Trophoblast cell (in vitro differentiated cells and primary cell): ENCODE data around the gene BRF1.

Source experiments
- DNase-seq, 2 donors: peaks; one replicate each; pipeline ENCODE4 v3.0.0-alpha.2; 2016
- H2AFZ ChIP-seq: 2 replicates; pipeline ENCODE4 v1.6.1; 2013; ENCODE audit warnings: low read length, moderate library complexity, mild to moderate bottlenecking; ENCODE audit not compliant: insufficient read depth, poor library complexity
- H2AK5ac ChIP-seq: 2 replicates; pipeline ENCODE4 v1.6.1; 2013; ENCODE audit warnings: mild to moderate bottlenecking, low read length
- H2BK120ac ChIP-seq: 2 replicates; pipeline ENCODE4 v1.6.1; 2013; ENCODE audit warnings: low read length, mild to moderate bottlenecking, moderate library complexity; ENCODE audit not compliant: insufficient read depth, poor library complexity
- H2BK12ac ChIP-seq: 2 replicates; pipeline ENCODE4 v1.6.1; 2013; ENCODE audit warnings: mild to moderate bottlenecking, low read length, moderate library complexity
- H2BK5ac ChIP-seq: 2 replicates; pipeline ENCODE4 v1.6.1; 2013; ENCODE audit warnings: low read length, low read depth, moderate library complexity, mild to moderate bottlenecking; ENCODE audit not compliant: poor library complexity
- H3K14ac ChIP-seq: 2 replicates; pipeline ENCODE4 v1.6.1; 2013; ENCODE audit warnings: mild to moderate bottlenecking, low read length
- H3K18ac ChIP-seq: 2 replicates; pipeline ENCODE4 v1.6.1; 2013; ENCODE audit warnings: mild to moderate bottlenecking, low read length
- H3K23ac ChIP-seq: 2 replicates; pipeline ENCODE4 v1.6.1; 2013; ENCODE audit warnings: low read length
- H3K27ac ChIP-seq: 2 replicates; pipeline ENCODE4 v1.5.1; 2013; ENCODE audit warnings: low read depth, mild to moderate bottlenecking, inconsistent platforms, low read length, moderate library complexity
- H3K27me3 ChIP-seq: 2 replicates; pipeline ENCODE4 v1.6.1; 2013; ENCODE audit warnings: inconsistent platforms, mild to moderate bottlenecking, low read length, moderate library complexity; ENCODE audit not compliant: insufficient read depth
- H3K36me3 ChIP-seq, 2 experiments: 1 replicate in 1 of 2; 2 replicates in 1 of 2; pipeline ENCODE4 v1.6.1; 2013; ENCODE audit warnings: low read length in 2 of 2, mild to moderate bottlenecking in 2 of 2, moderate library complexity in 1 of 2; ENCODE audit not compliant: insufficient read depth in 2 of 2, control insufficient read depth in 1 of 2
- H3K4ac ChIP-seq: 2 replicates; pipeline ENCODE4 v1.6.1; 2013; ENCODE audit warnings: low read depth, mild to moderate bottlenecking, low read length, moderate library complexity
- H3K4me1 ChIP-seq, 2 experiments: 1 replicate in 1 of 2; 2 replicates in 1 of 2; pipeline ENCODE4 v1.6.1; 2013; ENCODE audit warnings: low read length in 2 of 2, mild to moderate bottlenecking in 2 of 2, moderate library complexity in 1 of 2; ENCODE audit not compliant: insufficient read depth in 2 of 2, control insufficient read depth in 1 of 2
- H3K4me2 ChIP-seq: 2 replicates; pipeline ENCODE4 v1.6.1; 2013; ENCODE audit warnings: inconsistent platforms, mild to moderate bottlenecking, low read length, moderate library complexity
- H3K4me3 ChIP-seq: 2 replicates; pipeline ENCODE4 v1.5.1; 2013; ENCODE audit warnings: mild to moderate bottlenecking, low read depth, low read length, inconsistent platforms
- H3K79me1 ChIP-seq: one replicate; pipeline ENCODE4 v1.6.1; 2013; ENCODE audit warnings: low read length
- H3K79me2 ChIP-seq: 2 replicates; pipeline ENCODE4 v1.6.1; 2013; ENCODE audit warnings: low read length, mild to moderate bottlenecking; ENCODE audit not compliant: control insufficient read depth, insufficient read depth, poor library complexity
- H3K9ac ChIP-seq: 2 replicates; pipeline ENCODE4 v1.6.1; 2013; ENCODE audit warnings: mild to moderate bottlenecking, low read length
- H3K9me3 ChIP-seq: 2 replicates; pipeline ENCODE4 v1.6.1; 2013; ENCODE audit warnings: low read depth, mild to moderate bottlenecking, control low read depth, inconsistent platforms, low read length; ENCODE audit not compliant: insufficient read depth
- H4K12ac ChIP-seq: 2 replicates; pipeline ENCODE4 v1.6.1; 2013; ENCODE audit warnings: low read depth, mild to moderate bottlenecking, low read length, moderate library complexity
- H4K8ac ChIP-seq: 2 replicates; pipeline ENCODE4 v1.6.1; 2013; ENCODE audit warnings: low read depth, mild to moderate bottlenecking, low read length, moderate library complexity
- H4K91ac ChIP-seq: one replicate; pipeline ENCODE4 v1.6.1; 2013; ENCODE audit warnings: low read depth, mild to moderate bottlenecking, low read length, moderate library complexity
- WGBS: extraction: QIAGEN DNeasy Blood & Tissue Kit; methylation state at CpG from one replicate; pipeline ENCODE4 v1.1.7; 2013; ENCODE audit warnings: missing lambda C conversion rate; ENCODE audit not compliant: insufficient read length, insufficient coverage; ENCODE audit errors: extremely low coverage; 5-methylcytosine and 5-hydroxymethylcytosine counted together

Gene BRF1

DNA sequence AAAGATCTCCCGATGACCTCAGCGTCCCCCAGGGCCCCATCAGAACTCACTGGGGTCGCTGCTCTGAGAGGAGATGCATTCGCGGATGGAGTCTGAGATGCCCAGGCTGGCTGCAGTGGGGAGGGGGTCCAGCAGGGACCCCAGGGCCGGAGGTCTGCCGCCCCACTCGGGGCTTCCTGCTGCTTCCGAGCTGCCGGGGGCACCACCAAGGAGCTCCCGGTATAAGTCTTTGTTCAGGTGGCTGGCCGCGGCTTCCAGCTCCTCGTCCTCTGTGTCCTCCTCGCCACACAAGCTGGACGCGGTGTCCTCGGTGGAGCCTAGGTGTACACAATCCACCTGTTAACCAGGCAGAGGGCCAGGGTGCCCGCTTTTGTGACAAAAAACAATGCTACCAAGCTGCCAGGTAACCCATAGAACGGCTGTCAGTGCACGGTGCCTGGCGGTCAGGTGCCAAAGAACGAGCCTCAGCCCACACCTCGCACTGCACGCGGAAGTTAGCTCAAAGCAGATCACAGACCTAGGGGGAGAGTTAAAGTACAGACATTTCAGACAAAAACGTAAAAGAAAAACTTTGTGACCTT is 79.1 kb downstream of the BRF1 start:
- Histone ChIP-seq H3K27ac (no peak overlapping the region), H3K4ac (no peak overlapping the region), H4K8ac (no peak overlapping the region), H3K27me3 (no peaks in the 10 kb centered on the region), H2BK5ac (no peak overlapping the region), H3K23ac (no peak overlapping the region), H4K12ac (no peak overlapping the region), H2BK120ac (no peak overlapping the region), H2AK5ac (no peak overlapping the region), H3K79me1 (no peaks in the 10 kb centered on the region), H3K9me3 (peaks cover 4% of the 10 kb centered on the region), H4K91ac (no peak overlapping the region), H2BK12ac (no peak overlapping the region), H3K4me2 (no peak overlapping the region), H3K9ac (no peak overlapping the region), H3K18ac (no peak overlapping the region), H2AFZ (no peak overlapping the region), H3K36me3 (peaks cover 50 to 55% of the 10 kb centered on the region in 2 experiments), H3K79me2 (no peaks in the 10 kb centered on the region), H3K4me3 (no peak overlapping the region), H3K4me1 (no peaks in the 10 kb centered on the region), H3K14ac (no peak overlapping the region)
- DNase-seq: no peak
- no CpG with 5 or more reads among the region's 27 CpGs for WGBS

DNA sequence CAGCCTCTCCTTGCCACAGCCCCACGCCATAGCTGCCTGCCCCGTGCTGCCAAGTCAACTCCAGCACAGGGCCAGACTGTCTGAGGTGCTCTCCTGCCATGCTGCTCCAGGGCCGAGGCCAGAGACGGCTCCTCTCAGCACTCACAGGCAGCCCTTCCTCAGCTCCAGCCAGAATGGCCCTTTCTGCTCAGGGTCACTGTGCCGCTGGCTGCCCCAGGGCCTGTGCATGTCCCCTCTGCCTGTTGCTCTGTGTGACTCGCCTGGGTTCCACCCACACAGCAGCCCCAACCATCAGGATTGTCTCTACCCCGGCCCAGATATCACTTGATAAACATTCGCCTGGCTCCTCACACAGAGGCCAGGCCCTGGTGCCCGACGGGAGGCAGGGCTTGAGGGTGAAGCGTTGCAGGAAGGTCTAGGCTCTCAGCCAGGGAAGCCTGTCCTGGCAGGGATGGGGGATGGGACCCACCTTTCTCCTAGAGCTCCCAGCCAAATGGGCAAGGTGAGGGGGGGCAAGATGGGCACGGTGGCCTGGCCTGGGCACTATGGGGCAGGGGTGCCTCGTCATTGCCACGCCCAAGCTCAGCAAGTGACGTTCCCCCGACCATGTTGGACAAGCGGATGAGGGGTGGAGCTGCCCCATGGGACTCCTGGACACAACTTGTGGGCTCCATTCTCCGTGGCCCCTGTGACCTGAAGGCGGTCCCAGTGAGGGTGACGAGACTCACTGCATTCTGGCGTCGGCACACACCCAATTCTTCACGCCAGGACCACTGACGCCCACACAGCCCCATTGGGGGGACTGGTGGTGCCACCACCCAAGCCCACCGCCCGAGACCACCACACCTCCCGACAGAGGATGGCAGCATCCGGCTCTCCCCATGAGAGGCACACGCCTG is 79.9 kb downstream of the BRF1 start:
- Histone ChIP-seq H2BK120ac (no peak overlapping the region), H3K14ac (no peak overlapping the region), H3K79me1 (no peaks in the 10 kb centered on the region), H3K4me3 (no peak overlapping the region), H2AFZ (no peak overlapping the region), H3K9me3 (peaks cover 6% of the 10 kb centered on the region), H4K8ac (no peak overlapping the region), H3K23ac (no peak overlapping the region), H3K27ac (no peak overlapping the region), H3K36me3 (peaks cover 45 to 50% of the 10 kb centered on the region in 2 experiments), H3K4me1 (no peaks in the 10 kb centered on the region), H3K4ac (no peak overlapping the region), H3K18ac (no peak overlapping the region), H2BK12ac (no peak overlapping the region), H4K12ac (no peak overlapping the region), H3K27me3 (no peaks in the 10 kb centered on the region), H3K4me2 (no peak overlapping the region), H3K79me2 (no peaks in the 10 kb centered on the region), H2BK5ac (no peak overlapping the region), H4K91ac (no peak overlapping the region), H3K9ac (no peak overlapping the region), H2AK5ac (no peak overlapping the region)
- no peak for DNase-seq
- no CpG with 5 or more reads among the region's 29 CpGs for WGBS

DNA sequence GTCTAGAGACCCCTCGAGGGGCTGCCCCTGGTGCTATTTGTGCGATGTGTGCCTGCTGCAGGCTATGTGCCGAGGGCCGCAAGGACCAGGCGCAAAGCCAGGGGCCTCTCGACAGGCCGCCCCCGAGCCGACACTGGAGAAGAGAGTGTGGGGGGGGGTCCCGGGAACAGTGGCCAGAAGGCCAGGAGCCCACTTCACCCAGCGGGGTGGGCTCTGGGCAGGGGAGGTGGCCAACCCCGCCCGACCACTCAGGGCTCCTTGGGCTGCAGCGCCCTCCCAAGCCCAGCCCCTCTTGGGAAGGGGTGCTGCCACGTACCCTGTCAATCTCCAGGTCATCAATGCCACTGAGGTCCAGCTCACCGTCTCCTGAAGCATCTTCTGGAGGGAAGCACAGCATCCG is 81.0 kb downstream of the BRF1 start:
- H3K4me1 ChIP-seq: no peaks in the 10 kb centered on the region
- H2BK5ac ChIP-seq: no peak overlapping the region
- H3K4me2 ChIP-seq: no peak overlapping the region
- no peak overlapping the region for H3K23ac ChIP-seq
- H3K79me1 ChIP-seq: no peaks in the 10 kb centered on the region
- H2BK12ac ChIP-seq: no peak overlapping the region
- peaks cover 41 to 52% of the 10 kb centered on the region in 2 experiments for H3K36me3 ChIP-seq
- no peak overlapping the region for H2AFZ ChIP-seq
- H3K9me3 ChIP-seq: peaks cover 12% of the 10 kb centered on the region
- H3K79me2 ChIP-seq: no peaks in the 10 kb centered on the region
- no peak overlapping the region for H2AK5ac ChIP-seq
- no peak overlapping the region for H3K14ac ChIP-seq
- no peak overlapping the region for H3K4me3 ChIP-seq
- H2BK120ac ChIP-seq: no peak overlapping the region
- no peak overlapping the region for H3K4ac ChIP-seq
- H4K8ac ChIP-seq: no peak overlapping the region
- no peaks in the 10 kb centered on the region for H3K27me3 ChIP-seq
- no peak overlapping the region for H4K12ac ChIP-seq
- H3K27ac ChIP-seq: no peak overlapping the region
- H3K9ac ChIP-seq: no peak overlapping the region
- DNase-seq: no peak
- no peak overlapping the region for H4K91ac ChIP-seq
- no CpG with 5 or more reads among the region's 17 CpGs for WGBS
- no peak overlapping the region for H3K18ac ChIP-seq

DNA sequence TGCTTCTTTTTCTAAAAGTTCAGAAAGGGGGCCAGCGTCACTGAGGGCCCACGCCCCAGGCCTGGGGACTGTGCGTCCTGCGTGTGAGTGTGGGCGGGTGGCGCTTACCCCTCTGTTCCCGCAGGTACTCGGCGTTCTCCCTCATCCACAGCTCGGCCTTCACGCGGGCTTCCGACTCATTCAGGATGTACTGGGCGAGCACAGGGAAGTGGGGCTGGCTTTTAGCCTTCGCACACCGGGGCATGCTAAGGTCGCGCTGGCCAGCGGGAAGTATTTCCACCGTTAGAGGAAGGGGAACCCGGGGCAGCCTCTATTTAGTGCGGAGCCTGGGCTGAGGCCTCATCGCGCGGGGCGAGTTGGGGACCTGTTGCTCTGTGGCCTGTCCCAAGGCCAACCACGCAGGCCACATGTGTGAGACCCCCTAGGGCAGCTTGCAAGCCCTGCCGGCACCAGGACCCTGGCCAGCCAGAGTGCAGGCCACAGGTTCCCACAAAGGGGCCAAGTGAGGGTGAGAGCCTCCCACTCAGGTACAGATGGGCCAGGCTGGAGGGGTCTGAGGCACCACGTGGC is 81.7 kb downstream of the BRF1 start:
- Histone ChIP-seq H2AFZ (no peak overlapping the region), H3K27ac (no peak overlapping the region), H3K27me3 (no peaks in the 10 kb centered on the region), H2BK120ac (no peak overlapping the region), H4K8ac (no peak overlapping the region), H2BK12ac (no peak overlapping the region), H3K36me3 (peaks cover 41 to 52% of the 10 kb centered on the region in 2 experiments), H3K18ac (no peak overlapping the region), H3K4me2 (no peak overlapping the region), H3K9me3 (peaks cover 12% of the 10 kb centered on the region), H3K4me3 (no peak overlapping the region), H3K79me1 (no peaks in the 10 kb centered on the region), H3K9ac (no peak overlapping the region), H3K23ac (no peak overlapping the region), H3K4me1 (no peaks in the 10 kb centered on the region), H3K79me2 (no peaks in the 10 kb centered on the region), H2BK5ac (no peak overlapping the region), H4K12ac (no peak overlapping the region), H4K91ac (no peak overlapping the region), H2AK5ac (no peak overlapping the region), H3K14ac (no peak overlapping the region), H3K4ac (no peak overlapping the region)
- DNase-seq: no peak
- no CpG with 5 or more reads among the region's 29 CpGs for WGBS
